Measurements from ENCODE around the gene SNRK.
"Not testable (repeated sequence)": the region's sequence is repeated elsewhere in the genome, so short reads cannot be mapped to it uniquely, and the experiment has no call there.

The SNRK gene

DNA sequence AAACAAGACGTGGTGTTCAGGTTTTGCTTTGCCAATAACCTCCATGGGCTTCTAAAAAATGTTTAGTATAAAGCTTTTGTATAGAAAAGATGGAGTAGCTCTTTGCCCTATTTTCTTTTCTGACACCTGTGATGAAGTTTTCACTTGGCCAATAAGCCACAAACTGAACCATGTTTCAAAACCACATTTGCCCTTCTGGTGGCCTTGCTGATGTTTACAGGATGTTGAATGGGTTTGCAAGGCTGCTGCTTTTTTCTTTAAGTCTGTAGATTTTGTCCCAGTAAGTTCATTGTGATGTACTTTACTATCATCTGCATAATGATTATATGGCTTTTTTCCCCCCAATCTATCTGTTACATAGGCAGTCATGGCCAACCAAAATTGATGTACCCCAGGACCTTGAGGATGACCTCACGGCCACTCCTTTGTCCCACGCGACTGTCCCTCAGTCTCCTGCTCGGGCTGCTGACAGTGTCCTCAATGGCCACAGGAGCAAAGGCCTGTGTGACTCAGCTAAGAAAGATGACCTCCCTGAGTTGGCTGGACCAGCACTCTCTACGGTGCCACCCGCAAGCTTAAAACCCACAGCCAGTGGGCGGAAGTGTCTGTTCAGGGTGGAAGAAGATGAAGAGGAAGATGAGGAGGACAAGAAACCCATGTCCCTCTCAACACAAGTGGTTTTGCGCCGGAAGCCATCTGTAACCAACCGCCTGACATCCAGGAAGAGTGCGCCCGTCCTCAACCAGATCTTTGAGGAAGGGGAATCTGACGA lies 60.8 kb downstream of the SNRK start:
- no peak for DNase-seq

DNA sequence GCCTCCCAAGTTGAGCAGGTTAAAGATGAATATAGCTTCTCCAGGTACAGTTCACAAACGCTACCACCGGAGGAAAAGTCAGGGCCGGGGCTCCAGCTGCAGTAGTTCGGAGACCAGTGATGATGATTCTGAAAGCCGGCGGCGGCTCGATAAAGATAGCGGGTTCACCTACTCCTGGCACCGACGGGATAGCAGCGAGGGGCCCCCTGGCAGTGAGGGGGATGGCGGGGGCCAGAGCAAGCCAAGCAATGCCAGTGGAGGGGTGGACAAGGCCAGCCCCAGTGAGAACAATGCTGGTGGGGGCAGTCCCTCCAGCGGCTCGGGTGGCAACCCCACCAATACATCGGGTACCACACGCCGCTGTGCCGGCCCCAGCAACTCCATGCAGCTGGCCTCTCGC lies 61.4 kb downstream of the SNRK start:
- DNase-seq, result no peak

DNA sequence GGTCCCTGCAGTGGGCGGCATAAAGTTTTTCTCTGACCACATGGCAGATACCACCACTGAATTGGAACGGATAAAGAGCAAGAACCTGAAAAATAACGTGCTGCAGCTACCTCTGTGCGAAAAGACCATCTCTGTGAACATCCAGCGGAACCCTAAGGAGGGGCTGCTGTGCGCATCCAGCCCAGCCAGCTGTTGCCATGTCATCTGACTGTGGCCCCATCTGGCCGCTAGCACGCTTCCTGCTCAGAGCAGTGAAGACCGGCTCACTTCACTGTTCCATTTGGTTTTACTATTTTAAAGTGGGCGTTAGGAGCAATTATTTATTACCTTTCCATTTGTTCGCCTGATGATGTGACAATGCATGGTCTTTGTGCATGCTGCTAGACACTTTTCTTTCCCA lies 62.0 kb downstream of the SNRK start:
- DNase-seq, result no peak

GRCh38 chr3:43348852-43349574 lies 62.7 kb downstream of the SNRK start:
- no peak for DNase-seq

GRCh38 chr3:43349716-43350115 lies 63.4 kb downstream of the SNRK start:
- no peak for DNase-seq

DNA sequence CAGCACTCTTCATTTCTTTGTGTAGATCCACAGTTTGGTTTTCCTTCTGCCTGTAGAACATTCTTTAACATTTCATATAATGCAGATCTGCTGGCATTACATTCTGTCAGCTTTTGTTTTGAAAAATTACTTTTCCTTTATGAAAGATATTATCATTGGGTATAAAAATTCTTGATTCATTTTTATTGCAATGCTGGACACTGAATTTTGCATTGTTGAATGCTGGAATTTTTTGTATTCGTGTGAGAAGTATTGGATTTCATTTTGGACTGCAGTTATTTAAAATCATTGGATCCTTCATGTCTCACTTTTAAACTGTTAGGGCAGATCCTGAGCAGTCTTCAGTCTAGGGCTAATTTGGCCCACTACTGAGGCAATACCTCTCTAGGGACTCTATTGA lies 67.1 kb downstream of the SNRK start:
- DNase-seq, result no peak

DNA sequence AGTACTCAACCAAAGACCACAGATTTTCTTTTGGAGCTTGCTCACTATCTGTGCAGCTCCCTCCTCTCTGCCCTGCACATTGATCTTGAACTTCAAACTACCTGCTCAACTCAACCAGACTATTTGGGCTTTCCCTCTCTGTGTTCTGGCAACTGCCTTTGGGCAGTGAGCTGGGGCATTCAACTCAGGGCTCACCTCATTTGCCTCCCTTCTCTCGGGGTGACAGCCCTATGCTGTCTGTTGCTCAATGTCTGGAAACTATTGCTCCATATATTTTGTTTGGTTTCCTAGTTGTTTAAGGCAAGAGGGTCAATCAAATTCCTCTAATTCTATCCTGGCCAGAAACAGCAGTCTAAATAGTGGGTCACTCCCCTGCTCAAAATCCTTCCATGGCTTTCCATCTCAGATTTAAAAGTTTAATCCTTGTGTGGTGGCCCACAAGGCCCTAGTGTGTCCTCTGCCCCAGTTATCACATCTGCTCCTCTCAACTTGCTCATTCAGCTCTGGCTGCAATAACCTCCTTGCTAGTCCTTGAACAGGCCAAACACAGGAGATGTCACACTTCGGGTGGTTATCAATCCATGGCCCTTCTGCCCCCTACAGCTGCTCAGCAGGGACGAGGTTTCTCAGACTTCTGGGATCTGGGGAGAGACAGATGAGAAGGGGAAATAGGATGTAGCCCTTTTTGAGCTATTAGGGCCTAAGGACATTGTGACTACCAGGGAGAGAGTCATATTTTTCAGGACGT lies 67.8 kb downstream of the SNRK start:
- DNase-seq, result no peak

- not testable (repeated sequence) for DNase-seq
Measured at GRCh38 chr3:43356033-43356432, 69.7 kb downstream of the SNRK start.

DNA sequence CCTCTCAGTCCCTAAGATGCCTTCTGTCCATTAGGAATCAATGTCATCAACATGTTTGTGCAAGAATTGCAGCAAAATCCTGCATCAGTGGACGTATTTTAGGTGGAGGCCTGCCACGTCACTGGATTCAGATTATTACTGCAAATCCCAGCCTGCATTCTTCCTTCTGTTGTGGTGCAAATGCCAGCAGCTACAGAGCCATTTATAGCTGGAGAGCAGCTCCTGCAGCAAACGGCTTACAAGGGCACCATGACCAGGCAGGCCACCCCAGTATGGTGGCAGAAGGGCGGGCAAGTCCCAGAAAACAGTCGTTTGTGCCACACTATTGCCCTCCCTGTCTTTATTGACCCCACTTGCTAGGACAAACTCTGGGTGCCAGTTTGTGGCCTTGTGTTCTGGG lies 74.7 kb downstream of the SNRK start:
- no peak for DNase-seq

DNA sequence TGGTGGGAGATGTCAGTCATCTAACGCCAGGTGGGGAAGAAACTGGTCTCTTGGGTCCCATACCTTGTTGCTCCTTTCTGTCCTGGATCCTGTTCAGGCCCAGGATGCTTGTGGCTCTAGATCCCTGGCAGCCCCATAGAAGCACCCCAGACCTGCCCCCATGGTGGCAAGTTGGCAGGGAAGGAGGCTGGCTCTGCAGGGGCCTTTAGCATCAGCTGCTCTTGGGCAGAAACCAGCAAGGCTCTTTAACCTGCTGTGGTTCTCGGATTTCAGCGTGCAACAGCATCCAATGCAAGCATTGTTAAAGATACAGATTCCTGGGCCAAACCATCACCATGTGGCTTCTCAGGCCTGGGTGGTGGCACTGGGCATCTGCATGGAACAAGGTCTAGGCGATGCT lies 75.8 kb downstream of the SNRK start:
- no peak for DNase-seq

GRCh38 chr3:43362961-43363360 lies 76.6 kb downstream of the SNRK start:
- no peak for DNase-seq

- no peak for DNase-seq
Measured at GRCh38 chr3:43363621-43364266, 77.4 kb downstream of the SNRK start.

DNA sequence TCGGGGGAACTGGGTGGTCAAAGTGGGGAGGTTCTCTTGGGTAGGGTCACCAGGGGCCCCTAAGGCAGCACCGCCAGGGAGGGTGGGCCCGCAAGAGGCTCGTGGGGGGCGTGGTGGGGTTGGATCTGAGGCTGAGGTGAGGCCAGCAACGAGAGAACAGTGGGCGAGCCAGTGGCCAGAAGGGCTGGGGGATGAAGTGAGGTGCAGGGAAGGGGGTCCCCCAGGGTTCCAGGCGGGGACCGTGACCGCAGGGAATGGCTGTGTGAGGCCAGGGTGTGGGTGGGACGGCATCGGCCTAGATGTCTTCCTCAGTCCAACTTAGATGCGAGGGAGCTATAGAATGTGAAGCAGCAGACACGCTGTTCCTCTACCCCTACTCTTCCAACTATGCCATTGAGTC lies 78.2 kb downstream of the SNRK start:
- DNase-seq, result no peak

GRCh38 chr3:43364926-43365325 lies 78.6 kb downstream of the SNRK start:
- DNase-seq, result no peak

DNA sequence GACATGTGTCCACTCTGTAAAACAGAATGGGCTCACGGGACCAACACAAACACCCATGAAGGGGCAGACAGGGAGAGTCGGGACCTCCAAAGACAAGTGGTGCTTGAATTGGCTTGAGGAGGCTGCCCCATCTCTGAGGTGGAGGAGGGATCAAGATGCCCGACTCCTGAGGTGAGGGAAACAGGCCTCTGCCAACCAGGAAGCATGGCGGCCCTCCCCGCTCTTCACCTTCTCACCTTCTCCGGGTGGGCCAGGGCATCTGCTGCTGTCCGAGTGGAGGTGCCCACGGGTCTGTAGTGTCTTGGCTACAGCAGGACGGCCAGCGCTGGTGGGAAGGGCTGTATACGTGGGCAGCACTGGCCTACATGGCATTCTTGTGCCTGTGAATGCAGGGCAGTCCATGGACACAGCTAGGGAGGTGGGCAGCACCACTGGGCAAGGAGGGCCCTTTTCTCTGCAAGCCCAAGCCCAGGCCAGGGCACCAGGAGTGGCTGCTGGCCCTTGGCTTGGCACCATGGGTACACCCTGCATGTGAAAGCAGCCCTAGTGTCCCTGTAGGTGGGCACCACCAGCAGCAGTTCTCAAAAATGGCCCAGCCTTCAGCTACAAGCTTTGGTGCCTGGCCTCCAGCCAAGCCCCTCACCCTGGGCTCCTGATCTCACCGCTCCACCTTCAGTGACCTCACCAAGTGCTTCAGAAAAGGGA lies 79.4 kb downstream of the SNRK start:
- DNase-seq, result no peak

GRCh38 chr3:43366481-43366880 lies 80.1 kb downstream of the SNRK start:
- DNase-seq, result no peak

GRCh38 chr3:43366885-43367284 lies 80.5 kb downstream of the SNRK start:
- no peak for DNase-seq

- no peak for DNase-seq
Measured at GRCh38 chr3:43369404-43370292, 83.3 kb downstream of the SNRK start.

DNA sequence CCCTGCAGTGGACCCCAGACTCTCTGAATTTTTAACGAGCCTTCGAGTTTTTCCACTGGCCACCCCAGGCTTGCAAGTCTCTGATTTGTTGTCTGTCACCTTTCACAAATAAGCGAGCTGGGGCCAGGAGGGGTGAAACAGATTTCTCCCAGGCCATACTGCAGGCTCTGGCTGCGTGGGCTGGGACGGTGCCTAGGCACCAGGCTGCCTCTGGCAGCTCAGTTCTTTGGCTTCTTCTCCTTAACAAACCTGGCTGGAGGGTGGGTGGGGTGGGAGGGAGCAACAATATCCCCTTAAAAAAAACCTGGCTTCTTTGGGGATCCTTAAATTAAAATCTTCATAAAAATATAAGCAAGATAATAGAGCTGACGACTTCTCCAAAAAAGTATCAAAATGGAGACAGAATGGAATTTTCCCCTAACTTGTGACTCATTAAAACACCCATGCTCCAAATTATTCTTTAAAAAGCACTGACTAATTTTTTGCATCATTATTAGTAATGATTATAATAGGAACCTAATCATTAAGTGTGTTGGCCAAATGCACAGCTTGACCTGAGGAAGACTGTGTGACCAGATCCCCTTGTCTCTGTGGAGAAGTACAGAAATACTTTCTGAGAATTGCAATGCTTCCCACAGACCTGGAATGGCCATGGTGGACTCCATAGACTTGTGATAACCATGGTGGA lies 84.1 kb downstream of the SNRK start:
- no peak for DNase-seq

GRCh38 chr3:43371494-43371893 lies 85.2 kb downstream of the SNRK start:
- no peak for DNase-seq
